GM23248 (cell line): Measurements from ENCODE around the gene CX3CL1. TPM values are rescaled to one million over a fixed set of nuclear protein-coding genes. Genes with fewer than 3 reads are reported as not detected.

Experiments
- DNase-seq: peaks from one replicate; pipeline ENCODE4 v3.0.0-alpha.2; 2015
- H2AFZ ChIP-seq: fragments of 200-600 bp; sonication (generic); 2 replicates; pipeline ENCODE4 v1.6.1; 2016; ENCODE audit warnings: antibody characterized with exemption
- H3F3A ChIP-seq: fragments of 200-600 bp; sonication (generic); 2 replicates; pipeline ENCODE4 v1.6.1; 2016; ENCODE audit warnings: mild to moderate bottlenecking, antibody characterized with exemption, mixed run types; ENCODE audit not compliant: insufficient read depth
- H3K27ac ChIP-seq: fragments of 200-600 bp; sonication (generic); 2 replicates; pipeline ENCODE4 v1.5.1; 2016; ENCODE audit warnings: mild to moderate bottlenecking
- H3K27me3 ChIP-seq: fragments of 200-600 bp; sonication (generic); replicated peaks from 2 replicates; pipeline ENCODE4 v1.6.1; 2016; ENCODE audit warnings: mild to moderate bottlenecking; ENCODE audit not compliant: insufficient read depth
- H3K36me3 ChIP-seq: fragments of 200-600 bp; sonication (generic); 2 replicates; pipeline ENCODE4 v1.6.1; 2016; ENCODE audit warnings: low read depth, mild to moderate bottlenecking
- H3K4me1 ChIP-seq: fragments of 200-600 bp; sonication (generic); 2 replicates; pipeline ENCODE4 v1.6.1; 2016; ENCODE audit warnings: mild to moderate bottlenecking; ENCODE audit not compliant: insufficient read depth
- H3K4me2 ChIP-seq: fragments of 200-600 bp; sonication (generic); one replicate; pipeline ENCODE4 v1.6.1; 2016; ENCODE audit warnings: mild to moderate bottlenecking; ENCODE audit not compliant: unreplicated experiment
- H3K4me3 ChIP-seq: fragments of 200-600 bp; sonication (generic); 2 replicates; pipeline ENCODE4 v1.5.1; 2016; ENCODE audit warnings: mild to moderate bottlenecking
- H3K79me2 ChIP-seq: fragments of 200-600 bp; sonication (generic); 2 replicates; pipeline ENCODE4 v1.6.1; 2016; ENCODE audit warnings: mild to moderate bottlenecking; ENCODE audit not compliant: insufficient read depth
- H3K9ac ChIP-seq: fragments of 200-600 bp; sonication (generic); 2 replicates; pipeline ENCODE4 v1.6.1; 2016; ENCODE audit warnings: mild to moderate bottlenecking
- H3K9me2 ChIP-seq: fragments of 200-600 bp; sonication (generic); 2 replicates; pipeline ENCODE4 v1.6.1; 2016; ENCODE audit warnings: mixed run types, mild to moderate bottlenecking, moderate library complexity; ENCODE audit not compliant: insufficient read depth
- H3K9me3 ChIP-seq: fragments of 200-600 bp; sonication (generic); one replicate; pipeline ENCODE4 v1.6.1; 2017; ENCODE audit warnings: low read depth
- H4K20me1 ChIP-seq: fragments of 200-600 bp; sonication (generic); 2 replicates; pipeline ENCODE4 v1.6.0; 2016; ENCODE audit not compliant: insufficient read depth
- EZH2 ChIP-seq: fragments of 200-600 bp; sonication (generic); IDR thresholded peaks from 2 replicates; pipeline ENCODE4 v1.6.1; 2018; ENCODE audit warnings: antibody characterized with exemption, mild to moderate bottlenecking; ENCODE audit not compliant: insufficient read depth, poor library complexity, severe bottlenecking
- EZH2phosphoT487 ChIP-seq: fragments of 200-600 bp; sonication (generic); IDR thresholded peaks from 2 replicates; pipeline ENCODE4 v1.6.1; 2018; ENCODE audit warnings: antibody characterized with exemption, moderate library complexity, mild to moderate bottlenecking, low read depth; ENCODE audit not compliant: insufficient read depth
- WGBS, 2 experiments: methylation state at CpG; one replicate each; pipeline ENCODE4 v1.1.6; 2015 to 2017; ENCODE audit warnings: low lambda C conversion rate in 2 of 2, low coverage in 1 of 2; ENCODE audit errors: missing lambda C conversion rate in 2 of 2; 5-methylcytosine and 5-hydroxymethylcytosine counted together
- in situ Hi-C: fragments of 300-500 bp; cut with MboI; formaldehyde crosslinking; loops from 2 replicates; pipeline ENCODE4 v1.15.0; 2020
- polyA plus RNA-seq: library from polyadenylated mRNA; unstranded; fragments of >200 nt; fragmentation: Nextera tagmentation; extraction: Ambion mirVana; gene quantifications from 2 replicates; pipeline ENCODE4 v1.2.1, GENCODE V29; 2016
- total RNA-seq: library from RNA; depleted of rRNA; stranded (reverse); fragments of >200 nt; shearing (Covaris generic); gene quantifications from 2 replicates; pipeline ENCODE4 v1.2.3, GENCODE V29; 2014

The CX3CL1 gene
- total and polyA plus RNA-seq, 2 experiments from 2014 or later = not detected

DNA sequence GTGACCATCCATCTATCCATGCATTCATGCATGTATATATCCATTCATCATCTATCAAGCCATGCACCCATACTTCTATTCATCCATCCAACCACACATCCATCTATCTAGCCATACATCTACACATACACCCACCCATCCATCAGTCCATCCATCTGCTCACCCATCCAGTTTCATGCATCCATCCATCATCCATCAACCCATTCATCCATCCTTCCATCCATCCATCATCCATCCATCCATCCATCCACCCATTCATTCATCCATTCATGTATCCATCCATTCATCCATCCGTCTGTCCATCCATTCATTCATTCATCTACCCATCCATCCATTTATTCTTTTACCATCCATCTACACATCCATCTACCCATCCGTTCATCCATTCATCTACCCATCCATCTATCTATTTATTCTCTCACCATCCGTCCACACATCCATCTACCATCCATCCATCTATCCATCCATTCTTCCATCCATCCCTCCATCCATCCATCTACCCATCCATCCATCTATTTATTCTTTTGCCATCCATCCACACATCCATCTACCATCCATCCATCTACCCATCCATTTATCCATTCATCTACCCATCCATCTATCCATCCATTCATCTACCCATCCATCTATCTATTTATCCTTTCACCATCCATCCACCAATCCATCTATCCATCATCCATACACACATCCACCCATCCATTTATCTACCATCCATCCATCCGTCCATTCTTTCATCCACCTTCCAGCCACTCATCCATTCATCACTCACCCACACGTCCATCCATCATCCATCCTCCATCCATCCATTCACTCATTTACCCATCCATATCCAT, 35.4 kb downstream of the CX3CL1 start:
- Histone ChIP-seq H3K4me1 (no peaks in the 10 kb centered on the region), H3K9me3 (no peaks in the 10 kb centered on the region), H3K79me2 (no peaks in the 10 kb centered on the region), H3K27ac (no peak overlapping the region), H3F3A (no peaks in the 10 kb centered on the region), H4K20me1 (no peaks in the 10 kb centered on the region), H3K36me3 (no peaks in the 10 kb centered on the region), H3K4me2 (no peak overlapping the region), H3K27me3 (peaks cover 16% of the 10 kb centered on the region), H2AFZ (no peak overlapping the region), H3K9me2 (no peaks in the 10 kb centered on the region), H3K9ac (no peak overlapping the region), H3K4me3 (no peak overlapping the region)
- TF ChIP-seq EZH2phosphoT487 (no peak), EZH2 (no peak)
- 44 to 61% methylated on average over 5 of the region's 5 CpGs for WGBS, 2 experiments
- DNase-seq = no peak
- in situ Hi-C loops = no loop called here

DNA sequence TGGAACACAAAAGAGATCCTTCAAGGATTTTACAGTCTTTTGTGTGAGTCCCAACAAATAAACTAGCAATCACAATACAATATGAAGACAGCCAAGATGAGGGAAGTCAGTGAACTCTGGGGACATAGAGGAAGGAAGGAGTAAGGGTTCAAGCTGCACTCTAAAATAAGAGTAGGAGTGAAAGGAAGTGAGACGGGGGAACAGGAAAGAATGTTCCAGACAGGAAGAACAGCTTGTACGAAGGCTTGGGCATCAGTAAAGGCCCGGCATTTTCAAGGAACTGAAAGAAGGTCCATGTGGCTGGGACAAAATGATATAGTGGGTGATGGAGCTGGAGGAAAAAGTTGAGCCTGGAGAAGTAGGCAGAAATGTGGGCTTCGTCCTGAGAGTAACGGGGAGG, 36.8 kb downstream of the CX3CL1 start:
- H3K9me2 ChIP-seq = no peaks in the 10 kb centered on the region
- no peak overlapping the region for H3K4me3 ChIP-seq
- DNase-seq = no peak
- no peak overlapping the region for H3K27ac ChIP-seq
- no peaks in the 10 kb centered on the region for H3K36me3 ChIP-seq
- TF ChIP-seq EZH2phosphoT487 (no peak), EZH2 (no peak)
- peaks cover 27% of the 10 kb centered on the region for H3K27me3 ChIP-seq
- no peak overlapping the region for H3K9ac ChIP-seq
- no peaks in the 10 kb centered on the region for H4K20me1 ChIP-seq
- no peak overlapping the region for H2AFZ ChIP-seq
- 60 to 65% methylated on average over 5 of the region's 5 CpGs for WGBS, 2 experiments
- no peak overlapping the region for H3K4me2 ChIP-seq
- no peaks in the 10 kb centered on the region for H3K79me2 ChIP-seq
- H3K9me3 ChIP-seq = no peaks in the 10 kb centered on the region
- in situ Hi-C loops = no loop called here
- no peaks in the 10 kb centered on the region for H3F3A ChIP-seq
- no peaks in the 10 kb centered on the region for H3K4me1 ChIP-seq

DNA sequence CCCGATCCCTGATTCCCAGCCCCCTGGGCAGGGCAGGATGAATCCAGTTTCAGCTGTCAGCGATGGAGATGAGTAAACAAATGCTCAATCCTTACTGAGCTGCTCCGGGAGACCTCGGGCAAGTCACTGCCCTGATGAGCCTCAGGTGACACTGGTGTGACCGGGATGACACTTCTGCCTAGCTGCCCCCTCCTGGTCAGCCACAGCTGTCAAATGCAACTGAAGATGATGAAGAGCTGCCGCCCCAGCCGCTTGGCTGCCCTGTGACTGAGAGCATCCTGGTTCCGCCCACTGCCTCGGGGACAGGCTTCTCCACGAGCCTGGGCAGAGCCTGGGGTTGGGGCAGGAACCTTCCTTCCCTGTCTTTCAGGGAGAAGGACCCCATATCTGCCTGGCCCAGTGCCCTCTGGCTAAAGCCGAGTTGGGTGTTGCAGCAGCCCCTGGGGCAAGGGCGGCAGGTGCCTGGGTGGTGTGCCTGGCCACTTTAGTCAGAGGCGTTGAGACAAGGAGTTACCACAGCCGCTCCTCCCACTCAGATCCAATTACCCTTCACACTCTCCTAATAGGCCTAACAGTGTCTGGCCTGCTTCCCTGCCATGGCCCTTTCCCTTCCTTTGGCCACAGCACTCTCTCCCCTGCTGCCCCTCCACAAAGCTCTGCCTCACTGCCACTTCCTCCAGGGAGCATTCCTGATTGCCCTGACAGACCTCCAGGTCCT, 37.7 kb downstream of the CX3CL1 start:
- H3K36me3 ChIP-seq = no peaks in the 10 kb centered on the region
- no peaks in the 10 kb centered on the region for H4K20me1 ChIP-seq
- no peak overlapping the region for H3K4me2 ChIP-seq
- H3F3A ChIP-seq = no peaks in the 10 kb centered on the region
- no peak overlapping the region for H2AFZ ChIP-seq
- no peaks in the 10 kb centered on the region for H3K4me1 ChIP-seq
- no peaks in the 10 kb centered on the region for H3K9me2 ChIP-seq
- in situ Hi-C loops = no loop called here
- H3K79me2 ChIP-seq = no peaks in the 10 kb centered on the region
- DNase-seq = no peak
- 58 to 59% methylated on average over 14 of the region's 14 CpGs for WGBS, 2 experiments
- H3K4me3 ChIP-seq = no peak overlapping the region
- H3K9ac ChIP-seq = no peak overlapping the region
- H3K27ac ChIP-seq = no peak overlapping the region
- H3K27me3 ChIP-seq = peaks cover 27% of the 10 kb centered on the region
- no peaks in the 10 kb centered on the region for H3K9me3 ChIP-seq
- TF ChIP-seq EZH2 (no peak), EZH2phosphoT487 (no peak)

DNA sequence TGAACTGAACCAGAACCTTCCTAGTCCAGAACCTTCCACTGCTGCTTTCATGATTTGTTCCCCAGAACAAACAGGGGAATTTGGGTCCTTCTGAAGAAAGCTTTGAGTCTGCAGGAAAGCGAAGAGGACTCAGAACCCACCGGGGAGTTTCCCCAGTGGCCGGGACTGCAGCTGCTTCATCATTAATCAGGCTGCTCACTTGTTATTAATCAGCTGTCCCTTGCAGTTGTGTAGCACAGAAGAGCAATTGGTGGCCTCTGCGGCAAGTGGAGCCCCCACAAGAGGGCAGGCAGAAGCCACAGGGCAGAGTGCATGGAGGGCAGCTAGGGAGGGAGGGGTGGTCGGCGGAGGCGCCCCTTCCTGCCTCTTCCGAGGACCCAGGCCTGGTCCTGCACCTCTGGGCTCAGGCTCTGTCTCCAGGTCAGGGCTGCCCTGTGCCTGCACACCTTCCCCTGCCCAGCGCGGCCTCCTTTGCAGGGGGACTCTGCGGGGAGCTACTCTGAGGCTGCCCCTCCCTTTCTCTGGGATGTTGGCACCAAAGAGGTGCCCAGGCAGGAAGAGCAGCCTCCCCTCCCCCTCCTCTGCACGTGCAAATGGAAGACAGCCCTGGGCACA, 39.2 kb downstream of the CX3CL1 start:
- TF ChIP-seq EZH2phosphoT487 (no peak), EZH2 (no peak)
- no peaks in the 10 kb centered on the region for H3K9me3 ChIP-seq
- H3K27ac ChIP-seq = no peak overlapping the region
- H2AFZ ChIP-seq = no peak overlapping the region
- H4K20me1 ChIP-seq = no peaks in the 10 kb centered on the region
- H3K4me2 ChIP-seq = no peak overlapping the region
- in situ Hi-C loops = no loop called here
- H3K36me3 ChIP-seq = no peaks in the 10 kb centered on the region
- no peaks in the 10 kb centered on the region for H3K79me2 ChIP-seq
- WGBS, 2 experiments = 35 to 36% methylated on average over 10 to 12 of the region's 12 CpGs
- H3K4me3 ChIP-seq = no peak overlapping the region
- peaks cover 27% of the 10 kb centered on the region for H3K27me3 ChIP-seq
- no peak for DNase-seq
- no peaks in the 10 kb centered on the region for H3K4me1 ChIP-seq
- no peak overlapping the region for H3K9ac ChIP-seq
- H3K9me2 ChIP-seq = no peaks in the 10 kb centered on the region
- no peaks in the 10 kb centered on the region for H3F3A ChIP-seq
